ENCODE data around the gene CHP1. TPM values are rescaled to one million over a fixed set of nuclear protein-coding genes. Genes with fewer than 3 reads are reported as not detected.
A peak's percentile ranks its signal among the peaks of the same experiment; 100 is the strongest.

Gene CHP1
- polyA plus RNA-seq (2011; rRNA removed) (122 and 138 TPM in 2 replicates), polyA plus RNA-seq (2017; fragmentation: RNase III; extraction: RNeasy Plus Mini Kit Qiagen cat#74134 plus additional on column Dnase treatment) (101 to 117 TPM (median 115 TPM) in 3 replicates), polyA minus RNA-seq (2011; rRNA and poly(A)+ RNA removed) (128 and 145 TPM in 2 replicates)
- polyA plus RNA-seq (2012; cell fraction: cytosol; rRNA removed) = 39.3 and 49.5 TPM in 2 replicates
- 11.4 and 19.4 TPM in 2 replicates for polyA plus RNA-seq (2012; cell fraction: nucleus; rRNA removed)

GRCh38 chr15:41230650-41231421 lies at the start of gene CHP1, which contains the start of gene EXD1:
Gene CHP1, plus strand, starts transcription at chr15:41231268. Its CDS starts 115 bp downstream, at chr15:41231383.
Gene EXD1, minus strand, starts transcription at chr15:41230757. Its CDS starts 4,182 bp downstream, at chr15:41226575.
- POLR2A ChIA-PET = interaction anchor here (0.6 to 1.5 kb wide), 8 partner anchors 19 to 278 kb away, joined by 3 to 8 read pairs (median 4); partner anchors contain the start of genes CHAC1, INO80, NUSAP1 and OIP5
- Histone ChIP-seq H3K27ac (peak within 1 kb of the TSS; percentile 86 to 94), H3K9me3 (no peaks in the 10 kb centered on the region), H3K4me1 (peaks cover 23% of the 10 kb centered on the region), H3K4me3 (peak within 1 kb of the TSS; percentile 83), H3K4me2 (peak within 1 kb of the TSS; percentile 86)
- FAIRE-seq (no peak), DNase-seq (ENCODE audit: low read depth in 1 of 2, low spot score in 1 of 2) (peak; percentile 88 to 97), ATAC-seq (peak; percentile 98 to 99)
- WGBS (ENCODE audit: missing lambda C conversion rate) = 0% methylated on average over 30 of the region's 72 CpGs
- CTCF ChIA-PET = interaction anchor here (0.6 to 2.5 kb wide), 19 partner anchors 8 to 328 kb away, joined by 3 to 15 read pairs (median 4); partner anchors contain the start of genes NUSAP1 and OIP5
- TF ChIP-seq E2F6 (IDR thresholded peaks at IDR 0.05; ENCODE audit: borderline replicate concordance, low read depth) = peak; percentile 98
- TF ChIP-seq RFX5 (IDR thresholded peaks at IDR 0.05) = no peak
- TF ChIP-seq SMC3 (IDR thresholded peaks at IDR 0.05) = peak; percentile 45
- peak; percentile 70; the same call in 1 of the 2 replicates for TF ChIP-seq MYC (IDR thresholded peaks at IDR 0.05; ENCODE audit: borderline replicate concordance, low read length)
- no peak for TF ChIP-seq CBX8 (IDR thresholded peaks at IDR 0.05)
- no peak for TF ChIP-seq CHD2 (IDR thresholded peaks at IDR 0.05; ENCODE audit: low read length, partially characterized antibody)
- no peak for TF ChIP-seq ESRRA (IDR thresholded peaks at IDR 0.05; ENCODE audit: borderline replicate concordance, low read length)
- no peak for TF ChIP-seq HOXB13 (CRISPR knock-in tag; IDR thresholded peaks at IDR 0.05; ENCODE audit: low read depth)
- TF ChIP-seq RARB (CRISPR knock-in tag; IDR thresholded peaks at IDR 0.05) = no peak
- TF ChIP-seq NPAS2 (CRISPR knock-in tag; IDR thresholded peaks at IDR 0.05; ENCODE audit: borderline replicate concordance) = no peak
- peak; percentile 37 for TF ChIP-seq POLR2A (IDR thresholded peaks at IDR 0.05; ENCODE audit: low read length)
- TF ChIP-seq JUN (IDR thresholded peaks at IDR 0.05) = peak; percentile 69 to 88
- no peak for TF ChIP-seq HDAC2 (IDR thresholded peaks at IDR 0.05)
- no peak for TF ChIP-seq CHD4 (IDR thresholded peaks at IDR 0.05; ENCODE audit: borderline replicate concordance)
- TF ChIP-seq GATA3 (IDR thresholded peaks at IDR 0.05; ENCODE audit: borderline replicate concordance) = no peak
- TF ChIP-seq, protein P1, sequence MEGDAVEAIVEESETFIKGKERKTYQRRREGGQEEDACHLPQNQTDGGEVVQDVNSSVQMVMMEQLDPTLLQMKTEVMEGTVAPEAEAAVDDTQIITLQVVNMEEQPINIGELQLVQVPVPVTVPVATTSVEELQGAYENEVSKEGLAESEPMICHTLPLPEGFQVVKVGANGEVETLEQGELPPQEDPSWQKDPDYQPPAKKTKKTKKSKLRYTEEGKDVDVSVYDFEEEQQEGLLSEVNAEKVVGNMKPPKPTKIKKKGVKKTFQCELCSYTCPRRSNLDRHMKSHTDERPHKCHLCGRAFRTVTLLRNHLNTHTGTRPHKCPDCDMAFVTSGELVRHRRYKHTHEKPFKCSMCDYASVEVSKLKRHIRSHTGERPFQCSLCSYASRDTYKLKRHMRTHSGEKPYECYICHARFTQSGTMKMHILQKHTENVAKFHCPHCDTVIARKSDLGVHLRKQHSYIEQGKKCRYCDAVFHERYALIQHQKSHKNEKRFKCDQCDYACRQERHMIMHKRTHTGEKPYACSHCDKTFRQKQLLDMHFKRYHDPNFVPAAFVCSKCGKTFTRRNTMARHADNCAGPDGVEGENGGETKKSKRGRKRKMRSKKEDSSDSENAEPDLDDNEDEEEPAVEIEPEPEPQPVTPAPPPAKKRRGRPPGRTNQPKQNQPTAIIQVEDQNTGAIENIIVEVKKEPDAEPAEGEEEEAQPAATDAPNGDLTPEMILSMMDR (IDR thresholded peaks at IDR 0.05) = peak; percentile 78
- TF ChIP-seq MAZ (IDR thresholded peaks at IDR 0.05; ENCODE audit: borderline replicate concordance, low read depth, low read length) = no peak
- TF ChIP-seq EP300 (IDR thresholded peaks at IDR 0.05) = no peak
- TF ChIP-seq REST (IDR thresholded peaks at IDR 0.05) = no peak
- TF ChIP-seq EHF (CRISPR knock-in tag; IDR thresholded peaks at IDR 0.05) = 0 out of 2 replicates have a peak, but pooled peaks have one; percentile 50
- TF ChIP-seq RCOR1 (IDR thresholded peaks at IDR 0.05; ENCODE audit: low read depth, low read length) = 0 out of 2 replicates have a peak, but pooled peaks have one; percentile 4
- TF ChIP-seq, protein P2, sequence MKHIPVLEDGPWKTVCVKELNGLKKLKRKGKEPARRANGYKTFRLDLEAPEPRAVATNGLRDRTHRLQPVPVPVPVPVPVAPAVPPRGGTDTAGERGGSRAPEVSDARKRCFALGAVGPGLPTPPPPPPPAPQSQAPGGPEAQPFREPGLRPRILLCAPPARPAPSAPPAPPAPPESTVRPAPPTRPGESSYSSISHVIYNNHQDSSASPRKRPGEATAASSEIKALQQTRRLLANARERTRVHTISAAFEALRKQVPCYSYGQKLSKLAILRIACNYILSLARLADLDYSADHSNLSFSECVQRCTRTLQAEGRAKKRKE (CRISPR knock-in tag; IDR thresholded peaks at IDR 0.05; ENCODE audit: low read depth) = no peak
- TF ChIP-seq RNF2 (IDR thresholded peaks at IDR 0.05; ENCODE audit: borderline replicate concordance, low read depth) = peak; percentile 85
- TF ChIP-seq MAFK (IDR thresholded peaks at IDR 0.05; ENCODE audit: partially characterized antibody) = peak; percentile 14
- no peak for TF ChIP-seq NFE2L2 (conservative IDR thresholded peaks at IDR 0.05; ENCODE audit: low read length)
- TF ChIP-seq RAD21 (conservative IDR thresholded peaks at IDR 0.05 in 1 of 2, IDR thresholded peaks at IDR 0.05 in 1 of 2) = peak; percentile 35 to 45; a peak in 4 of 5 replicates
- peak; percentile 70; the same call in 1 of the 2 replicates for TF ChIP-seq HOXB5 (CRISPR knock-in tag; IDR thresholded peaks at IDR 0.05)
- no peak for TF ChIP-seq HOXA7 (CRISPR knock-in tag; IDR thresholded peaks at IDR 0.05)
- TF ChIP-seq, protein P3, sequence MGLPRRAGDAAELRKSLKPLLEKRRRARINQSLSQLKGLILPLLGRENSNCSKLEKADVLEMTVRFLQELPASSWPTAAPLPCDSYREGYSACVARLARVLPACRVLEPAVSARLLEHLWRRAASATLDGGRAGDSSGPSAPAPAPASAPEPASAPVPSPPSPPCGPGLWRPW (IDR thresholded peaks at IDR 0.05) = no peak
- TF ChIP-seq ZNF302 (CRISPR knock-in tag; IDR thresholded peaks at IDR 0.05) = no peak
- TF ChIP-seq KDM5A (IDR thresholded peaks at IDR 0.05) = no peak
- no peak for TF ChIP-seq ZC3H11A (IDR thresholded peaks at IDR 0.05)
- no peak for TF ChIP-seq ZSCAN20 (CRISPR knock-in tag; IDR thresholded peaks at IDR 0.05)
